IMR-90 (cell line): ENCODE results near the gene MMRN1. TPM values are rescaled to one million over a fixed set of nuclear protein-coding genes. Genes with fewer than 3 reads are reported as not detected.

ENCODE experiments used
- ATAC-seq: fragments of 200-7000 bp; cut with Tn5 transposase; 2 replicates; pipeline ENCODE4 v1.9.1; 2020; ENCODE audit warnings: low read depth, mild to moderate bottlenecking, moderate library complexity
- BruUV-seq: library from RNA; stranded (reverse); fragments of 400-500 nt; replicated peaks from 2 replicates; lab custom pipeline; 2021; lab: Mats Ljungman, UMichigan
- CTCF ChIA-PET: fragments of 300-600 bp; formaldehyde crosslinking; extraction: SDS; loops from one replicate; lab custom pipeline; 2021; ENCODE audit warnings: antibody characterized with exemption; lab: Yijun Ruan, JAX
- POLR2A ChIA-PET: fragments of 300-600 bp; sonication (Branson Sonifier 250); formaldehyde crosslinking; loops from one replicate; lab custom pipeline; 2022; ENCODE audit warnings: antibody characterized with exemption; ENCODE audit not compliant: unreplicated experiment; lab: Charles Lee
- DNase-seq: peaks from one replicate; pipeline ENCODE4 v3.0.0; 2013
- H2AFZ ChIP-seq: replicated peaks from 2 replicates; pipeline ENCODE3; 2013; ENCODE audit warnings: low read length, mild to moderate bottlenecking; ENCODE audit not compliant: poor library complexity
- H2AK5ac ChIP-seq: 2 replicates; pipeline ENCODE4 v1.6.1; 2013; ENCODE audit warnings: low read depth, low read length, inconsistent platforms
- H2AK9ac ChIP-seq: replicated peaks from 2 replicates; pipeline ENCODE3; 2013; ENCODE audit warnings: mild to moderate bottlenecking, low read depth, low read length, moderate library complexity; ENCODE audit not compliant: poor library complexity
- H2BK120ac ChIP-seq: 2 replicates; pipeline ENCODE4 v1.6.1; 2013; ENCODE audit warnings: low read depth, low read length, inconsistent platforms
- H2BK15ac ChIP-seq: 3 replicates; pipeline ENCODE4 v1.6.1; 2013; ENCODE audit warnings: low read depth, low read length, inconsistent platforms
- H2BK20ac ChIP-seq: 2 replicates; pipeline ENCODE4 v1.6.1; 2013; ENCODE audit warnings: low read depth, mild to moderate bottlenecking, inconsistent platforms, low read length, moderate library complexity
- H2BK5ac ChIP-seq: 2 replicates; pipeline ENCODE4 v1.6.1; 2013; ENCODE audit warnings: mild to moderate bottlenecking, low read depth, low read length, inconsistent platforms; ENCODE audit not compliant: poor library complexity, severe bottlenecking
- H3K14ac ChIP-seq: replicated peaks from 2 replicates; pipeline ENCODE4 v1.6.1; 2013; ENCODE audit warnings: low read depth, low read length, inconsistent platforms
- H3K18ac ChIP-seq: 2 replicates; pipeline ENCODE4 v1.6.1; 2013; ENCODE audit warnings: low read depth, low read length, control low read depth
- H3K23ac ChIP-seq: 2 replicates; pipeline ENCODE4 v1.6.1; 2013; ENCODE audit warnings: low read depth, low read length, inconsistent platforms
- H3K27ac ChIP-seq: 2 replicates; pipeline ENCODE4 v1.5.1; 2013; ENCODE audit warnings: mild to moderate bottlenecking, control low read depth, low read length; ENCODE audit not compliant: insufficient read depth
- H3K27me3 ChIP-seq: 2 replicates; pipeline ENCODE4 v1.6.1; 2013; ENCODE audit warnings: low read length; ENCODE audit not compliant: control insufficient read depth, insufficient read depth
- H3K36me3 ChIP-seq: 2 replicates; pipeline ENCODE4 v1.6.1; 2013; ENCODE audit warnings: low read length, mixed read lengths; ENCODE audit not compliant: control insufficient read depth, insufficient read depth
- H3K4ac ChIP-seq: 2 replicates; pipeline ENCODE4 v1.6.1; 2013; ENCODE audit warnings: low read depth, low read length, inconsistent platforms
- H3K4me1 ChIP-seq: 2 replicates; pipeline ENCODE4 v1.6.1; 2013; ENCODE audit warnings: low read length, mixed read lengths; ENCODE audit not compliant: control insufficient read depth, insufficient read depth
- H3K4me2 ChIP-seq: 2 replicates; pipeline ENCODE4 v1.6.1; 2013; ENCODE audit warnings: low read depth, mild to moderate bottlenecking, control low read depth, low read length, moderate library complexity
- H3K4me3 ChIP-seq: 2 replicates; pipeline ENCODE4 v1.5.1; 2013; ENCODE audit warnings: low read depth, mild to moderate bottlenecking, control low read depth, low read length, moderate library complexity; ENCODE audit not compliant: insufficient read depth
- H3K56ac ChIP-seq: 2 replicates; pipeline ENCODE4 v1.6.1; 2013; ENCODE audit warnings: low read length, inconsistent platforms; ENCODE audit not compliant: insufficient read depth; ENCODE audit errors: extremely low read depth
- H3K79me1 ChIP-seq, 2 experiments: 2 replicates each; pipeline ENCODE4 v1.6.1; 2013; ENCODE audit warnings: low read length in 2 of 2, inconsistent platforms in 1 of 2, low read depth in 1 of 2
- H3K9ac ChIP-seq: 2 replicates; pipeline ENCODE4 v1.6.1; 2013; ENCODE audit warnings: low read depth, low read length, control low read depth
- H3K9me1 ChIP-seq: 2 replicates; pipeline ENCODE4 v1.6.1; 2013; ENCODE audit warnings: low read length, inconsistent platforms; ENCODE audit not compliant: insufficient read depth
- H3K9me3 ChIP-seq: 2 replicates; pipeline ENCODE4 v1.6.1; 2013; ENCODE audit warnings: low read length; ENCODE audit not compliant: control insufficient read depth, insufficient read depth
- H4K20me1 ChIP-seq: 2 replicates; pipeline ENCODE4 v1.6.1; 2013; ENCODE audit warnings: low read length, inconsistent platforms; ENCODE audit not compliant: insufficient read depth
- H4K5ac ChIP-seq: 2 replicates; pipeline ENCODE4 v1.6.1; 2013; ENCODE audit warnings: mild to moderate bottlenecking, low read depth, low read length, control low read depth
- H4K8ac ChIP-seq, 2 experiments: 2 replicates each; pipeline ENCODE4 v1.6.1; 2013; ENCODE audit warnings: low read depth in 2 of 2, low read length in 2 of 2, control low read depth in 1 of 2, inconsistent platforms in 1 of 2
- H4K91ac ChIP-seq: 2 replicates; pipeline ENCODE4 v1.6.1; 2013; ENCODE audit warnings: low read depth, low read length, inconsistent platforms; ENCODE audit not compliant: insufficient read depth
- BHLHE40 ChIP-seq: fragments of 150-350 bp; IDR thresholded peaks from 2 replicates; pipeline ENCODE4 v1.6.1; 2016; ENCODE audit warnings: mild to moderate bottlenecking, low read depth, low read length
- CEBPB ChIP-seq: IDR thresholded peaks from 2 replicates; pipeline ENCODE4 v1.6.1; 2012; ENCODE audit warnings: low read depth, low read length, improper control_type of control experiment
- CHD1 ChIP-seq: IDR thresholded peaks from 2 replicates; pipeline ENCODE4 v1.6.1; 2012; ENCODE audit warnings: low read depth, low read length, improper control_type of control experiment
- CTCF ChIP-seq: conservative IDR thresholded peaks from 2 replicates; pipeline ENCODE4 v1.5.1; 2012; ENCODE audit warnings: mild to moderate bottlenecking, low read depth, low read length, improper control_type of control experiment
- ELK1 ChIP-seq: fragments of 150-350 bp; IDR thresholded peaks from 2 replicates; pipeline ENCODE4 v1.6.1; 2016; ENCODE audit warnings: low read depth, mild to moderate bottlenecking, low read length, moderate library complexity, borderline replicate concordance
- FOS ChIP-seq: fragments of 150-350 bp; IDR thresholded peaks from 2 replicates; pipeline ENCODE4 v1.6.1; 2016; ENCODE audit warnings: low read depth, low read length
- MAFK ChIP-seq: IDR thresholded peaks from 2 replicates; pipeline ENCODE4 v1.6.1; 2012; ENCODE audit warnings: low read depth, low read length, improper control_type of control experiment
- MAZ ChIP-seq: IDR thresholded peaks from 2 replicates; pipeline ENCODE4 v1.6.1; 2012; ENCODE audit warnings: low read depth, mild to moderate bottlenecking, low read length, improper control_type of control experiment, moderate library complexity, borderline replicate concordance
- MXI1 ChIP-seq: IDR thresholded peaks from 2 replicates; pipeline ENCODE4 v1.6.1; 2012; ENCODE audit warnings: low read depth, mild to moderate bottlenecking, low read length, moderate library complexity, borderline replicate concordance
- NFE2L2 ChIP-seq: fragments of 150-350 bp; IDR thresholded peaks from 2 replicates; pipeline ENCODE4 v1.6.1; 2016; ENCODE audit warnings: low read depth, mild to moderate bottlenecking, low read length
- POLR2A ChIP-seq: IDR thresholded peaks from 2 replicates; pipeline ENCODE4 v1.6.1; 2012; ENCODE audit warnings: mild to moderate bottlenecking, low read depth, low read length
- RAD21 ChIP-seq: IDR thresholded peaks from 2 replicates; pipeline ENCODE4 v1.6.1; 2012; ENCODE audit warnings: low read length, improper control_type of control experiment
- RCOR1 ChIP-seq: IDR thresholded peaks from 2 replicates; pipeline ENCODE4 v1.6.1; 2012; ENCODE audit warnings: mild to moderate bottlenecking, low read length, improper control_type of control experiment; ENCODE audit not compliant: insufficient replicate concordance
- RFX5 ChIP-seq: IDR thresholded peaks from 2 replicates; pipeline ENCODE4 v1.8.0; 2012; ENCODE audit warnings: low read depth, mild to moderate bottlenecking, low read length, moderate library complexity
- SMC3 ChIP-seq: fragments of 150-350 bp; IDR thresholded peaks from 2 replicates; pipeline ENCODE4 v1.6.1; 2016; ENCODE audit warnings: low read depth, mild to moderate bottlenecking, antibody characterized with exemption, low read length, moderate library complexity
- WGBS, 2 experiments: methylation state at CpG; one replicate each; pipeline versions ENCODE4 v1.1.5 to v1.1.7; 2013; ENCODE audit warnings: missing lambda C conversion rate in 2 of 2; ENCODE audit not compliant: insufficient read length in 1 of 2; ENCODE audit errors: extremely low coverage in 2 of 2; 5-methylcytosine and 5-hydroxymethylcytosine counted together
- dilution Hi-C: fragments of 300-500 bp; cut with HindIII; formaldehyde crosslinking; loops from one replicate; pipeline ENCODE4 v1.14.3; 2018; ENCODE audit warnings: low sequenced_read_pairs; ENCODE audit not compliant: unreplicated experiment
- in situ Hi-C: fragments of 300-500 bp; cut with MboI; formaldehyde crosslinking; loops from 3 replicates; pipeline ENCODE4 v1.14.3; 2019; ENCODE audit warnings: low sequenced_read_pairs, inconsistent platforms, mixed read lengths
- intact Hi-C: fragments of 100-400 bp; cut with micrococcal nuclease; formaldehyde crosslinking; loops from 2 replicates; pipeline ENCODE4 v1.10.0; 2022
- polyA plus RNA-seq, 3 experiments: library from polyadenylated mRNA; depleted of rRNA; stranded (reverse); fragments of >200 nt; gene quantifications; 2 replicates each; pipeline ENCODE4 v1.2.3, GENCODE V29; 2012; ENCODE audit warnings: low replicate concordance in 1 of 3
- total RNA-seq: library from RNA; depleted of rRNA; stranded (reverse); fragments of >200 nt; gene quantifications from 2 replicates; pipeline ENCODE4 v1.2.3, GENCODE V29; 2012
- TF ChIP-seq, protein P1 (sequence below): fragments of 150-350 bp; IDR thresholded peaks from 2 replicates; pipeline ENCODE4 v1.6.1; 2017; ENCODE audit warnings: mild to moderate bottlenecking, antibody characterized with exemption, low read length, low read depth

The MMRN1 gene
- total and polyA plus RNA-seq, 2 of the 4 experiments (the other 2 are of a cell fraction), result not detected

GRCh38 chr4:89929425-89930159, 34.9 kb downstream of the MMRN1 start:
- Histone ChIP-seq H3K4me2 (no peak overlapping the region), H3K56ac (no peak overlapping the region), H4K5ac (no peak overlapping the region), H3K4ac (no peak overlapping the region), H4K20me1 (no peaks in the 10 kb centered on the region), H3K9me3 (no peaks in the 10 kb centered on the region), H2AK9ac (no peak overlapping the region), H3K36me3 (no peaks in the 10 kb centered on the region), H3K4me3 (no peak overlapping the region), H3K18ac (no peak overlapping the region), H3K9ac (no peak overlapping the region), H2BK120ac (no peak overlapping the region), H2BK15ac (no peak overlapping the region), H2BK20ac (no peak overlapping the region), H3K9me1 (no peaks in the 10 kb centered on the region), H3K79me1 (no peaks in the 10 kb centered on the region), H4K8ac (no peak overlapping the region), H3K14ac (no peak overlapping the region), H2AK5ac (no peak overlapping the region), H3K4me1 (no peaks in the 10 kb centered on the region), H3K27ac (no peak overlapping the region), H2BK5ac (no peak overlapping the region), H3K23ac (no peak overlapping the region), H3K27me3 (no peaks in the 10 kb centered on the region), H2AFZ (no peak overlapping the region), H4K91ac (no peak overlapping the region)
- ChIA-PET POLR2A (no interaction called here), CTCF (no interaction called here)
- no TSS peak for BruUV-seq
- no peak for TF ChIP-seq RCOR1
- TF ChIP-seq MAZ, result no peak
- no peak for TF ChIP-seq CHD1
- TF ChIP-seq POLR2A, result no peak
- TF ChIP-seq CTCF, result no peak
- TF ChIP-seq ELK1, result no peak
- TF ChIP-seq MXI1, result no peak
- TF ChIP-seq CEBPB, result no peak
- TF ChIP-seq BHLHE40, result no peak
- no peak for TF ChIP-seq NFE2L2
- TF ChIP-seq, protein P1, sequence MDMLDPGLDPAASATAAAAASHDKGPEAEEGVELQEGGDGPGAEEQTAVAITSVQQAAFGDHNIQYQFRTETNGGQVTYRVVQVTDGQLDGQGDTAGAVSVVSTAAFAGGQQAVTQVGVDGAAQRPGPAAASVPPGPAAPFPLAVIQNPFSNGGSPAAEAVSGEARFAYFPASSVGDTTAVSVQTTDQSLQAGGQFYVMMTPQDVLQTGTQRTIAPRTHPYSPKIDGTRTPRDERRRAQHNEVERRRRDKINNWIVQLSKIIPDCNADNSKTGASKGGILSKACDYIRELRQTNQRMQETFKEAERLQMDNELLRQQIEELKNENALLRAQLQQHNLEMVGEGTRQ, result no peak
- TF ChIP-seq RFX5, result no peak
- no peak for TF ChIP-seq SMC3
- no peak for TF ChIP-seq MAFK
- no peak for TF ChIP-seq RAD21
- no peak for TF ChIP-seq FOS
- ATAC-seq (no peak), DNase-seq (no peak)
- in situ Hi-C loops, result no loop called here
- WGBS, 2 experiments, result no CpG with 5 or more reads among the region's 4 CpGs
- intact Hi-C loops, result no loop called here
- dilution Hi-C loops, result no loop called here
